Measurements from ENCODE around the gene LOXHD1.

The LOXHD1 gene

GRCh38 chr18:46657115-46657955, at the start of gene LOXHD1:
LOXHD1 (minus strand) TSS chr18:46657220; CDS start chr18:46657033, 187 bp downstream.
- in situ Hi-C loops (cut with MboI; ENCODE audit: low sequenced_read_pairs): loop anchor here (25.0 kb wide), 1 partner anchor 370 kb away; no protein-coding TSS in a partner anchor

- in situ Hi-C loops (cut with MboI; ENCODE audit: low sequenced_read_pairs): no loop called here
Observed at GRCh38 chr18:46705521-46705920, 48.5 kb upstream of the LOXHD1 start.

- in situ Hi-C loops (cut with MboI; ENCODE audit: low sequenced_read_pairs): no loop called here
Observed at GRCh38 chr18:46704816-46705215, 47.8 kb upstream of the LOXHD1 start.

GRCh38 chr18:46704189-46704588, 47.2 kb upstream of the LOXHD1 start:
- in situ Hi-C loops (cut with MboI; ENCODE audit: low sequenced_read_pairs): no loop called here

- in situ Hi-C loops (cut with MboI; ENCODE audit: low sequenced_read_pairs): no loop called here
Observed at GRCh38 chr18:46702471-46702870, 45.5 kb upstream of the LOXHD1 start.

GRCh38 chr18:46700066-46700824, 43.2 kb upstream of the LOXHD1 start:
- in situ Hi-C loops (cut with MboI; ENCODE audit: low sequenced_read_pairs): no loop called here

- in situ Hi-C loops (cut with MboI; ENCODE audit: low sequenced_read_pairs): no loop called here
Observed at GRCh38 chr18:46696702-46697101, 39.7 kb upstream of the LOXHD1 start.

- in situ Hi-C loops (cut with MboI; ENCODE audit: low sequenced_read_pairs): no loop called here
Observed at GRCh38 chr18:46696268-46696667, 39.2 kb upstream of the LOXHD1 start.

GRCh38 chr18:46693996-46694395, 37.0 kb upstream of the LOXHD1 start:
- in situ Hi-C loops (cut with MboI; ENCODE audit: low sequenced_read_pairs): no loop called here

GRCh38 chr18:46688853-46689525, 32.0 kb upstream of the LOXHD1 start:
- in situ Hi-C loops (cut with MboI; ENCODE audit: low sequenced_read_pairs): no loop called here

GRCh38 chr18:46686186-46686585, 29.2 kb upstream of the LOXHD1 start:
- in situ Hi-C loops (cut with MboI; ENCODE audit: low sequenced_read_pairs): no loop called here

- in situ Hi-C loops (cut with MboI; ENCODE audit: low sequenced_read_pairs): no loop called here
Observed at GRCh38 chr18:46683252-46683651, 26.2 kb upstream of the LOXHD1 start.

- in situ Hi-C loops (cut with MboI; ENCODE audit: low sequenced_read_pairs): no loop called here
Observed at GRCh38 chr18:46680784-46681695, 24.0 kb upstream of the LOXHD1 start.

GRCh38 chr18:46679846-46680598, 23.0 kb upstream of the LOXHD1 start:
- in situ Hi-C loops (cut with MboI; ENCODE audit: low sequenced_read_pairs): no loop called here

GRCh38 chr18:46678785-46679399, 21.9 kb upstream of the LOXHD1 start:
- in situ Hi-C loops (cut with MboI; ENCODE audit: low sequenced_read_pairs): no loop called here

GRCh38 chr18:46678041-46678440, 21.0 kb upstream of the LOXHD1 start:
- in situ Hi-C loops (cut with MboI; ENCODE audit: low sequenced_read_pairs): no loop called here

GRCh38 chr18:46677611-46678010, 20.6 kb upstream of the LOXHD1 start:
- in situ Hi-C loops (cut with MboI; ENCODE audit: low sequenced_read_pairs): no loop called here

GRCh38 chr18:46676182-46676835, 19.3 kb upstream of the LOXHD1 start:
- in situ Hi-C loops (cut with MboI; ENCODE audit: low sequenced_read_pairs): no loop called here

GRCh38 chr18:46675112-46675511, 18.1 kb upstream of the LOXHD1 start:
- in situ Hi-C loops (cut with MboI; ENCODE audit: low sequenced_read_pairs): no loop called here
